ENCODE measurements around the gene UBAC2. TPM values are rescaled to one million over a fixed set of nuclear protein-coding genes. Genes with fewer than 3 reads are reported as not detected.

The UBAC2 gene
- total and polyA plus RNA-seq, 2 of the 8 experiments (the other 6 are each of a cell fraction or from before 2014, with no cell fraction given), result 75.9 to 76.9 TPM

- TF ChIP-seq SIN3A (conservative IDR thresholded peaks at IDR 0.05 in 1 of 2, IDR thresholded peaks at IDR 0.05 in 1 of 2; ENCODE audit: low read depth in 1 of 2, low read length in 2 of 2), result no peak
- TF ChIP-seq FOSL1 (IDR thresholded peaks at IDR 0.05; ENCODE audit: insufficient read depth, low read depth, low read length), result no peak
- TF ChIP-seq JUND (IDR thresholded peaks at IDR 0.05; ENCODE audit: low read length), result no peak
- TF ChIP-seq CREB1 (IDR thresholded peaks at IDR 0.05), result no peak
- TF ChIP-seq GABPA (IDR thresholded peaks at IDR 0.05; ENCODE audit: borderline replicate concordance, insufficient read depth, low read length), result no peak
- TF ChIP-seq NANOG (IDR thresholded peaks at IDR 0.05; ENCODE audit: insufficient read depth, low read depth, low read length, poor library complexity, severe bottlenecking), result no peak
These were observed 172.8 kb downstream of the UBAC2 start (continued) for GRCh38 chr13:99373436-99373835.
